HG02623 (cell line): Measurements from ENCODE around the gene IER5L.

ENCODE experiments used
- ATAC-seq: cut with Tn5 transposase; IDR thresholded peaks from one replicate; pipeline ENCODE4 v1.9.1; 2021; ENCODE audit warnings: moderate library complexity; ENCODE audit not compliant: unreplicated experiment

The IER5L gene

GRCh38 chr9:129177791-129178567 is at the start of gene IER5L:
IER5L (minus strand) TSS chr9:129178261; CDS start chr9:129178052, 209 bp downstream.
- ATAC-seq: peak; percentile 76

DNA sequence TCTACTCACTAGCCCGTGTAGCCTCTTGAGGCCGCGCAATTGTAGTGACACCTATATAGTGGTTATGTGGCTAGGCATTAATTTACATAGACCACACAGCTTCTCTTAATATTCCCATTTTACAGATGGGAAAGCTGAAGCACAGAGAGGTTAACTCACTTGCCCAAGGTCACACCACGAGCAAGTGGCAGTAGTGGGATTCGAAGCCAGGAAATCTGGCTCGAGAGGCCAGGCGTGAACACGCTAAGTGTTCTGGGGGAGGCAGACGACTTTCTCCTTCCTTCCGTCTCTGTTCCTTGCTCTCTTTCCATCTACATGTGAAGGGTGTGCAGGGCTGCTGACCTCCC is 49.8 kb upstream of the IER5L start:
- no peak for ATAC-seq

- no peak for ATAC-seq
Observed at GRCh38 chr9:129225815-129226214, 47.8 kb upstream of the IER5L start.

DNA sequence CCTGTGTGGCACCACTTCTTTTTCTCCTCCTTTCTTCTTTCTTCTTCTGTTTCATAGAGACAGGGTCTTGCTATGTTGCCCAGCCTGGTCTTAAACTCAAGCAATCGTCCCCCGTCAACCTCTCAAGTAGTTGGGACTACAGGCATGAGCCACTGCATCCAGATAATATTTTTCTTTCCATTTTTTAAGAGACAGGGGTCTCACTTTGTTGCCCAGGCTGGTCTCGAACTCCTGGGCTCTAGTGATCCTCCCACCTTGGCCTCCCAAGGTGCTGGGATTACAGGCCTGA is 47.4 kb upstream of the IER5L start:
- no peak for ATAC-seq

GRCh38 chr9:129224618-129225489 is 46.8 kb upstream of the IER5L start:
- no peak for ATAC-seq

GRCh38 chr9:129223551-129224208 is 45.6 kb upstream of the IER5L start:
- ATAC-seq: no peak

DNA sequence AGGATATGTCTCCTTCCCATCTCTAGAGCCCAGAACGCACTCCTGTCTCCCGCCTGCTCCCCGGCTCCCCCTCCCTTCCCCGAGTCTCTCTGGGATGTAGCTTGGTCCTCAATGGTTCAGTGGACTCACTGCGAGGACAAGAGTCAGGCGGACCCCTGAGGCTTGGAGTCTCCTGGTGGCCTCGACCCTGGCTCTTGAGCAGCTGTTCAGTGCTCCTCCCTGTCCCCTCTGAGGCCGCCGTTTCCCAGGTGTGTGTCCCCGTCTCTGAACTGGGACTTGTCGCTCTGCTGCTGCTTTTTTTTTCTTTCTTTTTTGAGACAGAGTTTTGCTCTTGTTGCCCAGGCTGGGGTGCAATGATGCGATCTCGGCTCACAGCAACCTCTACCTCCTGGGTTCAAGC is 44.8 kb upstream of the IER5L start:
- no peak for ATAC-seq

DNA sequence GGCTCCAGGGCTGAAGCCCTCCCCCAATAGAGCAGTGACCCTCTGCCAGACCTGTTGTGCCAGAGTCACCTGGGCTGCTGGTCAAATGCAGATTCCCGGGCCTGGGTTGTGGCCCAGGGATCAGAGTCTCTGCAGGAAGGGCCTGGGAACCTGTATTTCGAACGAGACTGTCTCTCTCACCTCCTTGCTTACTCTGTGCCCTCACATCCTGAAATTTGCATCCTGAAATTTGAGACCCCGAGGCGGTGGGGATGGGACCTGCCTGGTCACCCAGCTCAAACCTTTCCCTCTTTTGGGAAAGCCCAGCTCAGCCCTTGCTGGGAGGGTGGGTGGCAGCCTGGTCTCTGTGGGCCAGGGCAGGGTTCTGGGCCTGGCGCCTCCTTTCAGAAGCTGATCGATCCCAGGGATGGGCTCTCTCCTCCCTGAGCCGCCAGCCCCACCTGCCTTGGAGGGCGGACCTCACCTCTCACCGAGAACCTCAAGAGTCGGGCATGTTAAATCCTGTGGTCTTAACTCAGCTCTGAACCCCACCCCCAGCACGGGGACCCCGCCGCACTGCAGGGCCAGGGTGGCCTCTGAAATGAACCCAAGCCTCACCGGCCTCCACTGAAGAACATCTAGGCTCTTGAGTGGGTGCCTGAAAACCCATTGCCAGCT is 44.0 kb upstream of the IER5L start:
- no peak for ATAC-seq

- no peak for ATAC-seq
Observed at GRCh38 chr9:129221233-129221632, 43.2 kb upstream of the IER5L start.

GRCh38 chr9:129220771-129221170 is 42.7 kb upstream of the IER5L start:
- no peak for ATAC-seq

DNA sequence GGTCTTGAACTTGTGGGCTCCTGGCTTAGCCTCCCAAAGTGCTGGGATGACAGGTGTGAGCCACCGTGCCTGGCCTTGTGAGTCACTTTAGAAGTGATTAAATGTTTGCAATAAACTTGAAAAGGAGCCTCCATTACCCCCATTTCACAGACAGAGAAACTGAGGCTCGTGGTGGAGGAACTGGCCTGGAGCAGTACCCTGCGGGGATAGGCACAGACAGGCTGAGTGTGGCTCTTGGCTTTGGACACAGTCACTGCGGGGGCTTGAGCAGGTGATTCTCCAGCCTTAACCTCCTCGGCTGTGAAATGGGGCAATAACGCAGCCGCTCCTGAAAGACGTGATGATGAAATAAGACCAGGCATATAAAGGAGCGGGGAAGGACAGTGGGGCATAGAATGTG is 40.9 kb upstream of the IER5L start:
- ATAC-seq: no peak

- ATAC-seq: no peak
Observed at GRCh38 chr9:129218272-129218625, 40.2 kb upstream of the IER5L start.

GRCh38 chr9:129213551-129213950 is 35.5 kb upstream of the IER5L start:
- ATAC-seq: no peak

DNA sequence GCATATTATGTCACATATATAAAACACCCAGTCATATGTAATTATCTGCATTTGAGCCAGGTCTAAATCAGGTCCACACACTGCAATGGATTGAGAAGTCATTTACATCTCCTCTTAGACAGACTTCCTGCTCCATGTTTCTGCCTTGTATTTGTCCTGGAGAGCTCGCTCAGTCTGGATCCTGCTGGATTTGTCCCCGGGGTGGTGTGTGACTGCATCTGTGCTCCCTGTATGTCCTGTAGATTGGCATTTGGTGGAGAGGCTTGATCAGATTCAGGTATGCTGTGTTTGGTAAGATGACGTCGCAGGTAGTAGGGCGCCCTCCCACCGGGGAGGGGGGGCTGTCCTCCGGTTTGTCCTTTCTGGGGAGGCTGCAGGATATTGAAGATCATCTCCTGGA is 33.6 kb upstream of the IER5L start:
- ATAC-seq: no peak

- ATAC-seq: no peak
Observed at GRCh38 chr9:129210125-129210524, 32.1 kb upstream of the IER5L start.

DNA sequence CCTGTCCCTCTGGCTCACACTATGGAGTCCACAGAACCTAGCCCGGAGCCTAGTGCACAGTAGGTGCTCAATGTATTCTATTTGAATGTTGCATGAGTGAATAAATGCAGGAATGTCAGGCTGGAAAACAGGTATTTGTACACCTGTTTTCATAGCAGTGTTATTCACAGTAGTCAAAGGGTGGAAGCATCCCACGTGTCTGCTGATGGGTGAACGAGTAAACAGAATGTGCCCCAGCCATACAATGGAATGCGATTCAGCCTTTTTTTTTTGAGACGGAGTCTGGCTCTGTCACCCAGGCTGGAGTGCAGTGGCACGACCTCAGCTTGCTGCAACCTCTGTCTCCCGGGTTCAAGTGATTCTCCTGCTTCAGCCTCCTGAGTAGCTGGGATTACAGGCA is 31.5 kb upstream of the IER5L start:
- ATAC-seq: no peak

DNA sequence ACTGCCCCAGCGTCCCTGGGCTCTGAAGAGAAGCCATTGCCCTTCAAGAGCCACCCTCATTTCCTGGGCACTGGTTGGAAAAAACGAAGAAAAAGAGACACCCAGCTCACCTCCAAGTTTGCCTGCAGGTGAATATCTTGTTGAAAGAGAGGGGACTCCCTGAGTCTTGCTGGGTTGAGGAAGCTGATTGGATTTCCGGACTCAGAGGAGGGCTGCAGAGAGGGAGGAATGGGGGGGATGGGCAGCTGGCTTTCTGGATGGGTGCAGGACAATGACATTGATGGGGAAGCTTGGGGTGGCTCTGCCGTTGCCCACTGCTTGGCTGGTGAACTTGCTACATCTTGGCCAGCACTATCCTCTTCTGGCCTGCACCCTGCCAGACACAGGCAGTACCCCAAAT is 31.0 kb upstream of the IER5L start:
- no peak for ATAC-seq

DNA sequence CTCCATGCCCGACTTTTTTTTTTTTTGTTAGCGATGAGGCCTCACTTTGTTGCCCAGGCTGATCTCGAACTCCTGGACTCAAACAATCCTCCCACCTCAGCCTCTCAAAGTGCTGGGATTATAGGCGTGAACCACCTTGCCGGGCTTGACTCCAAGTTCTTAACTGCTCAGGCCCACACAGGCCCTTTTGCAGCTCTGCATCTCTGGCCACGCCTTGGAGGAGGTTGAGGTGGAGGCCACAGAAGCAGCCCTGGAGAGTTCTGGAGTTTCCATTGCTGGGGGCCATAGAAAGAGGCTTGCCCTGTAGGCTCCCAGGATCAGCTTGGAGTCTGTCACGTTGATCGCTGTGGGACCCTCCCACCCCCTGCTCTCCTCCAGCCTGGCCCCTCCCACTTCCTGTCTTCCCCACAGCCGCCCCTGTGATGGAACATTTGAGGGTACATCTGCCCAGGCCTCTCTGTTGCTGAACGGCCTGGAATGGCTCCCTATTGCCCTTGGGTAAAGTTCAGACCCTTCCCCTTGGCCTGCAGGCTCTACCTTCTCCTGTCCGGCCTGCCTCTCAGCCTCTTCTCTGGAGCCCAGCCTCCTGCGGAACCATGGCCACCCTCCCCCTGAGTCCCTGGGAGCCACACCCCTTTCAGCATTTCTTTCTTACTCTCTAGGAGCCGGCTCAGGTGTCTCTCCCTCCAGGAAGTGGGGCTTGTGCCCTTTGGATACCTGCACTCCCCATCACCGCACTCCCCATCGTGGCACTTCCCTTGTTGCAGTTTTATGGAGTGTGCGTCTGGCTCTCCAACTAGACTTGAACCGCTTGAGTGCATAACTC is 30.4 kb upstream of the IER5L start:
- no peak for ATAC-seq

DNA sequence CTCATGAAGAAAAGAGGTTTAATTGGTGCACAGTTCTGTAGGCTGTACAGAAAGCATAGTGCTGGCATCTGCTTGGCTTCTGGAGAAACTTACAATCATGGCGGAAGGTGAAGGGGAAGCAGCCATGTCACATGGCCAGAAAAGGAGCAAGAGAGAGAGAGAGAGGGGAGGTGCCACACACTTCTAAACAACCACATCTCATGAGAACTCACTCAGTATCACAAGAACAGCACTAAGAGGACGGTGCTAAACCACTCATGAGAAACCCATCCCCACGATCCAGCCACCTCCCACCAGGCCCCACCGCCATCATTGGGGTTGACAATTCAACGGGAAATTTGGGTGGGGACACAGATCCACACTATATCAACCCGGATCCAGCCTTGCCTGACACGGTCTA is 28.8 kb upstream of the IER5L start:
- no peak for ATAC-seq

GRCh38 chr9:129206401-129206800 is 28.3 kb upstream of the IER5L start:
- ATAC-seq: no peak

- no peak for ATAC-seq
Observed at GRCh38 chr9:129204840-129205239, 26.8 kb upstream of the IER5L start.
